ES-I3 (cell line): Measurements from ENCODE around the gene ST6GALNAC5.

Experiments used
- H3K36me3 ChIP-seq: 2 replicates; pipeline ENCODE4 v1.6.1; 2013; ENCODE audit warnings: mild to moderate bottlenecking, low read length, control low read depth, moderate library complexity; ENCODE audit not compliant: insufficient read depth
- H3K4me1 ChIP-seq: 2 replicates; pipeline ENCODE4 v1.6.1; 2013; ENCODE audit warnings: mild to moderate bottlenecking, control low read depth, low read length; ENCODE audit not compliant: insufficient read depth
- H3K9ac ChIP-seq: 2 replicates; pipeline ENCODE4 v1.6.1; 2013; ENCODE audit warnings: low read depth, mild to moderate bottlenecking, low read length, moderate library complexity
- H3K9me3 ChIP-seq: 2 replicates; pipeline ENCODE4 v1.6.1; 2013; ENCODE audit warnings: mild to moderate bottlenecking, low read length, moderate library complexity; ENCODE audit not compliant: control insufficient read depth, insufficient read depth

Gene ST6GALNAC5

GRCh38 chr1:76854255-76854654 lies 13.0 kb upstream of the ST6GALNAC5 start:
- H3K9me3 ChIP-seq = no peaks in the 10 kb centered on the region
- H3K36me3 ChIP-seq = no peaks in the 10 kb centered on the region
- no peak overlapping the region for H3K9ac ChIP-seq
- H3K4me1 ChIP-seq = peaks cover 21% of the 10 kb centered on the region

GRCh38 chr1:76856104-76856503 lies 11.2 kb upstream of the ST6GALNAC5 start:
- H3K4me1 ChIP-seq = peaks cover 21% of the 10 kb centered on the region
- H3K9me3 ChIP-seq = no peaks in the 10 kb centered on the region
- H3K9ac ChIP-seq = no peak overlapping the region
- no peaks in the 10 kb centered on the region for H3K36me3 ChIP-seq

- Histone ChIP-seq H3K9me3 (no peaks in the 10 kb centered on the region), H3K9ac (no peak overlapping the region), H3K4me1 (peaks cover 21% of the 10 kb centered on the region), H3K36me3 (no peaks in the 10 kb centered on the region)
Observed at GRCh38 chr1:76857138-76857537, 10.1 kb upstream of the ST6GALNAC5 start.

- H3K9me3 ChIP-seq = no peaks in the 10 kb centered on the region
Observed at GRCh38 chr1:76857973-76858372, 9.3 kb upstream of the ST6GALNAC5 start.

GRCh38 chr1:76861149-76861548 lies 6.1 kb upstream of the ST6GALNAC5 start:
- Histone ChIP-seq H3K36me3 (no peaks in the 10 kb centered on the region), H3K9me3 (no peaks in the 10 kb centered on the region), H3K4me1 (peaks cover 15% of the 10 kb centered on the region), H3K9ac (no peak overlapping the region)

More at GRCh38 chr1:76857973-76858372, 9.3 kb upstream of the ST6GALNAC5 start:
- H3K36me3 ChIP-seq = no peaks in the 10 kb centered on the region
- peaks cover 21% of the 10 kb centered on the region for H3K4me1 ChIP-seq
- H3K9ac ChIP-seq = no peak overlapping the region

GRCh38 chr1:76862447-76862846 lies 4.8 kb upstream of the ST6GALNAC5 start:
- Histone ChIP-seq H3K36me3 (no peaks in the 10 kb centered on the region), H3K4me1 (0 out of 2 replicates have a peak, but pooled peaks cover 6% of the 10 kb centered on the region), H3K9ac (no peak overlapping the region), H3K9me3 (no peaks in the 10 kb centered on the region)

- Histone ChIP-seq H3K9ac (no peak overlapping the region), H3K9me3 (no peaks in the 10 kb centered on the region), H3K36me3 (no peaks in the 10 kb centered on the region), H3K4me1 (0 out of 2 replicates have a peak, but pooled peaks cover 6% of the 10 kb centered on the region)
Observed at GRCh38 chr1:76864383-76864782, 2.9 kb upstream of the ST6GALNAC5 start.

GRCh38 chr1:76865696-76866286 lies 1.5 kb upstream of the ST6GALNAC5 start:
- H3K4me1 ChIP-seq = 0 out of 2 replicates have a peak, but pooled peaks cover 6% of the 10 kb centered on the region
- no peak overlapping the region for H3K9ac ChIP-seq
- no peaks in the 10 kb centered on the region for H3K36me3 ChIP-seq
- no peaks in the 10 kb centered on the region for H3K9me3 ChIP-seq

- Histone ChIP-seq H3K9ac (no peak overlapping the region), H3K9me3 (no peaks in the 10 kb centered on the region), H3K4me1 (0 out of 2 replicates have a peak, but pooled peaks cover 6% of the 10 kb centered on the region), H3K36me3 (no peaks in the 10 kb centered on the region)
Observed at GRCh38 chr1:76866566-76866965, 714 bp upstream of the ST6GALNAC5 start.

- 0 out of 2 replicates have a peak, but pooled peaks cover 6% of the 10 kb centered on the region for H3K4me1 ChIP-seq
- H3K9ac ChIP-seq = peak overlapping the region; percentile 84
- H3K36me3 ChIP-seq = no peaks in the 10 kb centered on the region
Observed at GRCh38 chr1:76868154-76868882, 1.0 kb downstream of the ST6GALNAC5 start.

GRCh38 chr1:76868916-76869315 lies 1.6 kb downstream of the ST6GALNAC5 start:
- Histone ChIP-seq H3K36me3 (no peaks in the 10 kb centered on the region), H3K4me1 (0 out of 2 replicates have a peak, but pooled peaks cover 6% of the 10 kb centered on the region), H3K9ac (peak overlapping the region; percentile 84; the same call in 1 of the 2 replicates), H3K9me3 (no peaks in the 10 kb centered on the region; the same call in 1 of the 2 replicates)

More at GRCh38 chr1:76868154-76868882, 1.0 kb downstream of the ST6GALNAC5 start:
- no peaks in the 10 kb centered on the region; the same call in 1 of the 2 replicates for H3K9me3 ChIP-seq

- no peaks in the 10 kb centered on the region for H3K36me3 ChIP-seq
- no peaks in the 10 kb centered on the region for H3K4me1 ChIP-seq
- H3K9ac ChIP-seq = no peak overlapping the region
- H3K9me3 ChIP-seq = no peaks in the 10 kb centered on the region; the same call in 1 of the 2 replicates
Observed at GRCh38 chr1:76870037-76870436, 2.8 kb downstream of the ST6GALNAC5 start.

GRCh38 chr1:76871355-76871974 lies 4.2 kb downstream of the ST6GALNAC5 start:
- Histone ChIP-seq H3K9ac (no peak overlapping the region), H3K4me1 (no peaks in the 10 kb centered on the region), H3K36me3 (no peaks in the 10 kb centered on the region), H3K9me3 (no peaks in the 10 kb centered on the region; the same call in 1 of the 2 replicates)

GRCh38 chr1:76872944-76873343 lies 5.7 kb downstream of the ST6GALNAC5 start:
- no peaks in the 10 kb centered on the region for H3K36me3 ChIP-seq
- no peaks in the 10 kb centered on the region; the same call in 1 of the 2 replicates for H3K9me3 ChIP-seq
- no peaks in the 10 kb centered on the region for H3K4me1 ChIP-seq
- no peak overlapping the region for H3K9ac ChIP-seq
